Measurements from ENCODE around the gene ENTPD6.
A peak's percentile ranks its signal among the peaks of the same experiment; 100 is the strongest.
"Not testable (repeated sequence)": the region's sequence is repeated elsewhere in the genome, so short reads cannot be mapped to it uniquely, and the experiment has no call there.

ENTPD6 gene

DNA sequence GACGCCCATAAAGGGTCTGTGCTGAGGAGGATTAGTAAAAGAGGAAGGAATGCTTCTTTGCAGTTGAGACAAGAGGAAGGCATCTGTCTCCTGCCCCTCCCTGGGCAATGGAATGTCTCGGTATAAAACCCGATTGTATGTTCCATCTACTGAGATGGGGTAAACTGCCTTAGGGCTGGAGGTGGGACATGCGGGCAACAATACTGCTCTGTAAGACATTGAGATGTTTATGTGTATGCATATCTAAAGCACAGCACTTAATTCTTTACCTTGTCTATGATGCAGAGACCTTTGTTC is 46.1 kb downstream of the ENTPD6 start:
- DNase-seq (ENCODE audit: low read depth in 2 of 2): not testable (repeated sequence)

DNA sequence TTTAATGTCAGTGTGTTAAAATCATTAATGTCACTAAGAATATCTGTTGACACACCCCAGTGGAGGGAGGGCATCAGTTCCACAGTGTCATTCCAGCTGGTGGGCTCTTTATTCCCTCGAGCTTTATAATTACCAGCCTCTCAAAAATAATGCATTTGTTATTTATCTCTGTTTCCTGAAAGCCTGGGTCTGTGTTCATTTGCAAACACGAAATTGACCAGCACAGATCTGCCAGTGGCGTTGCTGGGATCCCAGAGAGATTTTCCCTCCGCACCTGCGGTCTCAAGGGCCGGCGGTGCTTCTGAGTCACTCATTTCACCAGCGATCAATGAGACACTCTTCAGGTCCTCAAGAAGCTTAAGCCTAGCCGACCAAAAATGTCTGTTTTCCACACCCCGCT is 46.7 kb downstream of the ENTPD6 start:
- no peak for DNase-seq (ENCODE audit: low read depth in 2 of 2)

DNA sequence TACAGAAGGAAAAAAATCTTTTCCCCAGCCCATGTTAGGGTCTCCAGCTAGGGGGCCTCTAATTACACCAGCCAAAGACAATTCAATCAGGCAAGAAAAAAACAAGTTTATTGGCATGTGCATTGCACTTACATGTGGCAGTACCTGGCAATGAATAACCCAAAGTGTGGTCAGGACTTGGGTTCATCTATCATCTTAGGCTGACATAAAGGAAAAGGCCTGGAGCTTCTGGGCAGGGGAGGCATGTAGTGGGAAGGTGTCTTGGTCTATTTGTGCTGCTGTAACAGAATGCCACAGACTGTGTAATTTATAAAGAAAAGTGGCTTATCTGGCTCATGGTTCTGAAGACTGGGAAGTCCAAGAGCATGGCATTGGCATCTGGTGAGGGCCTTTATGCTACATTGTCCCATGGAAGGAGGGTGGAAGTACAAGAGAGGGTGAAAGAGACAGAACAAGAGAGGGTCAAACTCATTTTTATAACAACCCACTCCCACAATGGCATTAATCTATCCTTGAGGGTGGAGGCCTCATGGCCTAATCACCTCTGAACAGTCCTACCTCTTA is 48.0 kb downstream of the ENTPD6 start:
- DNase-seq (ENCODE audit: low read depth in 2 of 2): no peak

DNA sequence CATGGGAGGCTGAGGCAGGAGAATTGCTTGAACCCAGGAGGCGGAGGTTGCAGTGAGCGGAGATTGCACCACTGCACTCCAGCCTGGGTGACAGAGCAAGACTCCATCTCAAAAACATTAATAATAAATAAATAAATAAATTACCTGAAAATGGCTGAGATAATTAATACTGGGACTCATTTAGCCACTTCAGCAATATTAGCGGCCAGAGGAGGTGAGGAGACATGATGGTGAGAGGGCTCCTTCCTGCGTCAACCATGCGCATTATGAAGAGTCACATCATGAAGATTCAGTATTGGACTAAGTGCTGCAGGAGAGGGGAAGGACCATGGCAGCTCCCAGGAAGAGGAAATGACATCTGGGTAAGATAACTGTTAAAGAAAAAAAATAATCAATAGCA is 49.5 kb downstream of the ENTPD6 start:
- no peak for DNase-seq (ENCODE audit: low read depth in 2 of 2)

DNA sequence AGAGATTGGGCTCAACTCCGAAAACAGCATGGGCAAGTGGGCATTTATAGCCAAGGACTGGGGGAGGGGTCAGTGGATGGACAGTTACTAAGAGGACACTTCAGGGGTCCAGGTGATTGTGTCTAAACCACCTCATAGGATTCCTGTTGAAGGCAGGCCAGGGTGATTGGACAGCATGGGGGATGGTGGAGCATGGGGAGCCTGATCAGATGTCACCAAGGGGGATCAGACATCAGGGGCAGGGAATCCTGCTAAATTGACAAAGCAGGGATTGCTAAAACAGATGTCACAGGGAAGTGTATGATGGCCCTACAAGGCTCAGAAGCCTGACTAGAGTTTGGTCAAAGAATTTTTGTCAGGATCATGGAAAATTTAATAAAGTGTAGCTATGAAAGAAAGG is 49.9 kb downstream of the ENTPD6 start:
- no peak for DNase-seq (ENCODE audit: low read depth in 2 of 2)

DNA sequence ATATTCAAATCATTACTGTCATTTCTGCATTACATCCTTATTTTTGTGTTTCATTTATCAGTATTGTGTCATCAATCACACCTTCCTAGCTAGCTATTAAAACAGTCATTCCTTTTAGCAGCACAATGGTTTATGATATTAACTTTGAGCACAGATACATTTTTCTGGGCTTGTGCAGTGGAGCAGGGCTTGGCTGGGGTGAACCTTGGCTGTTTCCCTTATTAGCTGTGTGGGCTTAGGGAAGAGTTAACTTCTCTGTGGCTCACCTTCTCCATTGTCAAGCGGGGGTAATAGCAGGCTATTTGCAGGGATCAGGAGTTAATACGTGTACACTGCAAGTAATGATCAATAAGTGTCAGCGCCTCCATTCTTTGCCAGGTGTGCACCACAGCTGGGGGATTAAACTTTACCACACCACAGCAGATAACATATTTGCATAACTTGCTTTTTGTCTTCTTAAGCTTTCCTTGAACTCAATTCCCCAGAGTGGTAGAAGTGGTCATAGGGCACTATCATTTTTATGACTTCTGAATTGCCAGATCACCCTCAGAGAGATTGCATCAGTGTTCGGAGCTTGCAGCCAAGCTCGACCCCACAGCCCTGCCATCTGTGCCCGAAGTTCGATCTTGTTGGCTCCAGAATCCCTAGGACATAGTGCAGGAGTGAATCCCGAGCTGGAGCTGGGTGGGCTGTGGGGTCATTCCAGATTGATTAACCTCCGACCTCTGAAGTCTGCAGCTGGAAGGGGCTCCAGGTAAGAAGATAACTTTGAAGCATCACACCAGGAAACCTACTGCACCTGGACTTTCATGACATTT is 50.9 kb downstream of the ENTPD6 start:
- no peak for DNase-seq (ENCODE audit: low read depth in 2 of 2)

DNA sequence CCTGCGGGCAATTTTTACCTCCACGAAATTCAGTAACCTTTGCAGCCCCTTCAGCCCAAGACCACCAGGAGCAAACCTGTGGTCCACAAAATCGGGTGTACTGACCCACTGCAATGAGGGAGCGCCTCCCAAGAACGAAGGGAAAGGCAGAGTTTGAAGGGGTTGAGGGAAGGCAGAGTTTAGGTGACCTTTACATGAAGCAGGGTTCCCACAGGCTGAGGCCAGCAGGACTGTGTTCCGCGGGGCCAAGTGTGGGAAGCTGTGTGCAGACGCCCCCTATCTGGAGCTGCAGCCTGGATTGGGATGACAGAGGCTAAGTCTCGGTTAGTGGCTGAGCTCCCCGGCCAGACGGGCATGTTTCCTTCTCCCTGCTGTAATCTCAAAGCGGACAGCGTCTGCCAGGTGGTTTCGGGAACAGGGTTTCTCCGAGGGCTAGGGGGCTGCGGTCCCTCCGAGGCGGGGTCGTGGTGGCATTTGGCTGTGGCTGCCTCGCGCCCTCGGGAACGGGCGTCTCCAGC is 51.5 kb downstream of the ENTPD6 start:
- no peak for DNase-seq (ENCODE audit: low read depth in 2 of 2)

DNA sequence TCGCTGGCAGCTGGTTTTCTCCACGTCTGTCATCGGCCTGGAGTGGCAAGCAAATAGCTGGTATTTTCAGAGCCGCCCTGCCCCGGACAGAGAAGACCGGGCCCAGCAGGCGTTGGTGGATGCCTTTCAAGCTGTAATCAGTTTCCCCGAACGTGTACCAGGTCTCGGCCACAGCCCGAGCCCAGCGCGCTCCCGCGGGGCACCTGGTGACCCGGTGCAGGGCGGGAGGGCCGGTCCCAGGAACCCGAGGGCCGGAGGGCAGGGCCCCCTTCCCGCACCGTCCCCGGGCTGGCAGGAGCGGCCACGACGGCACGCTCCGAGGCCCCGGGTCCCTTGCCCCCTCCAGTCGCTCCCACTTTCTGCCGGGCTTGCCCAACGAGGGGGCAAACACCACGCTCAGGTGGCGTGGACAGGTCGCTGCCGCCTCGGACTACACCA is 52.0 kb downstream of the ENTPD6 start:
- DNase-seq (ENCODE audit: low read depth in 2 of 2): peak in 1 of 2 donors; percentile 12

DNA sequence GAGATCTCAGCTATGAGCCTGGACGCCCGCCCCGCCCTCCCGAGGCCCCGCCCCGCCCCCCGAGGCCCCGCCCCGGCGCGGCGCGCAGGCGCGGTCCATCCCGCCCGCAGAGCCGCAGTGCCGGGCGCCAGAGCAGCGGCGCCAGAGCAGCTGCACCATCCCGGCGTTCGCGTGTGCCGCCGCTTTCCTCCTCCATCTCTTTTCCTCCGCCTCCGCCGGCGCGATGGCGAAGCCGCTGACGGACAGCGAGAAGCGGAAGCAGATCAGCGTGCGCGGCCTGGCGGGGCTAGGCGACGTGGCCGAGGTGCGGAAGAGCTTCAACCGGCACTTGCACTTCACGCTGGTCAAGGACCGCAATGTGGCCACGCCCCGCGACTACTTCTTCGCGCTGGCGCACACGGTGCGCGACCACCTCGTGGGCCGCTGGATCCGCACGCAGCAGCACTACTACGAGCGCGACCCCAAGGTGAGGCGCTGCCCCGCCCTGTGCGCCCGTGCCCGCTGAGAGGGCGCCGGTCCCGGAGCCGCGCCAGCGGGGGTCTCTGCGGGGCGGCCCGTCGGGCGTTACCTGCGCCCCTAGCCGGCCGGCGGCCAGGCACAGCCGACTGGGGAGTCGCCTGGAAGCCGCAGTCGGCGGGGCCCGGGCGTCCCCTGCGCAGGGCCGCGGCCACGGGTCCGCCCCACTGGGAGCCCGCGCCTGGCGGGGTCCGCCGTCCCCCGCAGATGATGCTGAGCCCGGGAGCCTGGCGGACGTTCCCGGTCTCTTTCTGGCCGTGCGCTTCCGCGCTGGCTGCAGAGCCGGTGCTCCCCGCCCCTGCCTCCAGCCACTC is 52.7 kb downstream of the ENTPD6 start, which contains the start of gene PYGB:
Gene PYGB, plus strand, starts transcription at position 130 of the 830 bp plus-strand sequence. Its CDS starts 94 bp downstream, at position 224.
- DNase-seq (ENCODE audit: low read depth in 2 of 2): peak; percentile 69 to 72

DNA sequence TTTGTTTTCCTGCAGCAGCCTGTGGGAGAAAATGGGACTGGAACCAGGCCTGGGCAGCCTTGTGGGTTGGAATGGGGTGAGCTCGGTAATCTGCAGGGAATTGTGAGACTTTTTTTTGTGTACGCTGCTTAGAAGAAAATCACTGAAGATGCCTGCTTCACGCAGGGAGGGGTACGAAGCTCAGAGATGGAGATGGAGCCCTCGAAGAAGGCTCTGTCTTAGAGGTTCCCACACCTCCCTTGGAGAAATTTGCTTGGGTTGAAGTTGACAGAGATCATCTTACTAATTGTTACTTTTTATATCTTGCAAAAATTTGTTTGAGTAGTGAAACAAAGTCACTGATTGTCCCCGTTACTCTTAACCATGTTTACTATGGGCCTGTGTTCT is 53.3 kb downstream of the ENTPD6 start:
- no peak for DNase-seq (ENCODE audit: low read depth in 2 of 2)

DNA sequence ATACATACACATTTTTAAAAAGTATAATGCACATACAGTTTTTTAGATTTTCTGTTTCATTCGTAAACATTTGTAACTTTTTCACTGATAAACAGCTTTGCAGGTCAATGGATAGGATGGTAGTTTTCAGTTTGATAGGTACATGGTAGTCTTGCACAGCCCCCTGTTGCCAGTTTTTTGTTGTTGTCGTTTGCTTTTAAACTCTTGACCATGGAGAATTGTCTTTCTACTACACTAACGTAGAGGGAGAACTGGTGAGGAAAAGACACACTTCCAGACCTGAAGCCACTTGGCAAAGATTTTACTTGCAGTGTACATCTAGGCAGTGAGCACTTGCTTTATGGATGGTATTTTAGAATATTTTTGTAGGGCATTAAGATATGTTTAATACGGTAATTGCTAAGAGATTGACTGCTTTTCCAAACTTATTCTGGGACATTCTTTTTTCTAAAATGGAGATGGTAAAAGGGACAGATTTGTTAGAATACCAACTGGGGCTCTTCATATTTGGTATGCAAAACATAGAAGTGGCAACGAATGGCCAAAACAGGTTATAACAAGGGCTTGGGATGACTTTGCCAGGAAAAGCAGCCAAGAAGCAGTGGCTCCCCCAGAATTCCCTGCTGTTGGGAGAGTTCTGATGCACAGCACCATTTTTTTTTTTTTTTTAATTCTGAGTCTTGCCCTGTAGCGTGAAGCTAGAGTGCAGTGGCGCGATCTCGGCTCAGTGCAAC is 53.9 kb downstream of the ENTPD6 start:
- DNase-seq (ENCODE audit: low read depth in 2 of 2): no peak

DNA sequence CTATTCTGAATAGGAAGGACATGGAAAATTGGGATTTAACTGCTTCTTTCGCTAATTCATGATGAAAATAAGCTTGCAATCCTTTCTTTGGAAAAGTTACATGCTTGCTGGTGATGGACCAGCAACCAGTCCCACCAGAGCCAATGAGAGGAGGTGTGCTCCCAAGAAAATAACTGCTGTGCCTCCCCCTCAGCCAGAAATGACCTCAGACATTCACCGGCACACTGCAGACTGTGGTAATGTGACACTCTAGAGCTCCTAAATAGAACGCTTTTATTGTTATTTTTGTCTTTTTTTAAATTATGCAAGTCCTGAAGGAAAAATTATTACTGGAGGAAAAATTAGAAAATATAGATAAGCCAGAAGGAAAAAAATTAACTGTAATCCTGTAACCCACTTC is 55.0 kb downstream of the ENTPD6 start:
- no peak for DNase-seq (ENCODE audit: low read depth in 2 of 2)

DNA sequence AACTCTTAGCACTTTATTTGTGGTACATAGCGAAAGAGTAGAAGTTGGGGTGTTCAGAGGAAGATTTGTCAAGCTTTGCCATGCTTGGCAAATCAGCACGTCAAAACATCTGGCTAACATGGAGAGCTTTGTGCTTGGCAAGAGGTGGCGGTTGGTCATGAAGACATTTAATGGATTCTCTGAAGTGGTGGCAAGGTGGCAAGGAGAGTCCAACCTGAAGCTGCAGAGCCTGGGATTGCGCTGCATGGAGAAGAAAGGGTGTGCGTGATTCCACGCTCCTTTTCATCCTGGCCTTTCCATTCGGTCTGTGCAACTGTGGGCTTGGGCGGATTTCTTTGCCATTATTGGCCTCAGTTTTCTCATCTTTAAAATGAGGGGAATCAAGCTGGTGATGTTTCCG is 55.5 kb downstream of the ENTPD6 start:
- no peak for DNase-seq (ENCODE audit: low read depth in 2 of 2)

DNA sequence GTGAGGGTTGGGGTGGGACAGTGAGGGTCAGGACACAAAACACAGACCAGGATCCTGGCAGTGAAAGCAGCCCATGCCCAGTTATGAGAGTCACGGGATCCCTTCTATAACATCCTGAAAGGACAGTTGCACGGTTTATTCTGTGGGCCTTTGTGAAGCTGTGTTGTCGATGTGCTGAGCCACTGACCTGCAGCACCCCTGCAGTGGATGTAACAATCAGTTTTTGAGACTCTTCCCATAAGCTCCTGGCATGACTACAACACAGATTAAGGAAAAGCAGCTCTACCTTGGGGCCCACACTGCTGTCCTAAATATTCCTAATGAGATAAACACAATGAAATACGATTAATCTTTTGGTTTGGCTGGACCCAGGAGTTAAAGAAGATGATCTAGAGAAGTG is 56.0 kb downstream of the ENTPD6 start:
- no peak for DNase-seq (ENCODE audit: low read depth in 2 of 2)

DNA sequence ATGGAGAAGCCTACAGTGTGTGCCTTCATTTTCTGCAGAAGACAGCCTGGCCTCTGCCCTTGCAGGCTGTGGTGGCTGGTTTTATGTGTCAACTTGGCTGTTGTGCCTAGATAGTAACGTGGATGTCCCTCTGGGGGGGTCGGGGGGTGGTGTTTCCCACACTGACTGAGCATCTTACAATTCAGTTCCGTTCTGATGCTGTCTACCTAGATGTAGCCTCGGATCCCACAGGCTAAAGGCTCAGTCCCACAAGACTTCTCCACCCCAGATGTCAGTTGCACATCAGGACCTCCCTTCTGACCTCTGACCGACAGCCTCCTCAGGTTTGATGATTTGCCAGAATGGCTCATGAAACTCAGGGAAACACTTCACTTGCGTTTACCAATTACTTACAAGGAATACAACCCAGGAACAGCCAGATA is 56.7 kb downstream of the ENTPD6 start:
- no peak for DNase-seq (ENCODE audit: low read depth in 2 of 2)

DNA sequence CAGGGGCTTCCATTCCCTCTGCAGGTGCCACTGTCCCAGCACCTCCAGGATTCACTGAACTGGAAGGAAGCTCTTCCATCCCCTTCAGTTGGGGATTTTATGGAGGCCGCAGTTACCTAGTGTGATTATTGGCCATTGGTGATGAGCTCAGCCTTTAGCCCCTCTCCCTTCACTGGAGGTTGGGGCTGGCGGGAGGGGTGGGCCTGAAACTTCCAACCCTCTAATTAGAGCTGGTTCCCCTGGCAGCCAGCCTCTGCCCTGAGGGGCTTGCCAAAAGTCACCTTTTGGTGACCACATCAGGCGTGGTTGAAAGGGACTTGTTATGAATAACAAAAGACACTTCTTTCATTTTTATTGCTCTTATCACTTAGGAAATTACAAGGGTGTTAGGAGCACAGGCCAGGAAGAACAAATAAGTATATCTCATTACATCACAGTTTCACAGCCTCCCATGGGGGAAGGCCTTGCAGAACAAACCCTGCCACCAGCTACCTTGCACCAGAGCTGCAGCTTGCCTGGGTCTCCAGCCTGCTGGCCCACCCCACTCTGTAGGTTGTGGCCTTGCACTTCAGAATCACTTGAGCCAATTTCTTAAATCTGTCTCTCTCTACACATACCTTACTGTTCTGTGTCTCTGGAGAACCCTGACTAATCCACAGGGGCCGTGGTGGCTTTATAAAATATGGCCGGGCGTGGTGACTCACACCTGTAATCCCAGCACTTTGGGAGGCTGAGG is 57.3 kb downstream of the ENTPD6 start:
- DNase-seq (ENCODE audit: low read depth in 2 of 2): no peak

DNA sequence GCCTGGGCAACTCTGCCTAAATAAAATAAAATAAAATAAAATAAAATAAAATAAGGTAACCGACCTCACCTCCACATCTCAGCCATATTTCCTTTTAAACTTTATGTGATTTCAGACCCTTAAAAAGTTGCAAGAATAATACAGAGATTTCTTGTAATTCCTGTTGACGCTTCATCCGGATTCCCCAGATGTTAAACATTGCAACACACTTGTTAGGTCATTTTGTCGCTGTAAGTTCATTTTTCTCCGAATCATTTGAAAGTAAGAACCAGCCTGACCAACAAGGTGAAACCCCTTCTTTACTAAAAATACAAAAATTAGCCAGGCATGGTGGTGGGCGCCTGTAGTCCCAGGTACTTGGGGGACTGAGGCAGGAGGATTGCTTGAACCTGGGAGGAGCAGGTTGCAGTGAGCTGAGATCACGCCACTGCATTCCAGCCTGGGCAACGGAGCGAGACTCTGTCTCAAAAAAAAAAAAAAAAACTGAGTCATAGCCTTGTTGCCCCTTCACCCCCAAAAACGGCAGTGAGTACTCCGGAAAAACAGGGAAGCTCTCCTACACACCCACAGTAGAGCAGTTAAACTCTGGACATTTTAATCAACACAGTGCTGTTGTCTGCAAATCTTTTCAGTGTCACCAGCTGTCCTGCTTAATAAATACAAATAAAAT is 58.2 kb downstream of the ENTPD6 start:
- DNase-seq (ENCODE audit: low read depth in 2 of 2): no peak

DNA sequence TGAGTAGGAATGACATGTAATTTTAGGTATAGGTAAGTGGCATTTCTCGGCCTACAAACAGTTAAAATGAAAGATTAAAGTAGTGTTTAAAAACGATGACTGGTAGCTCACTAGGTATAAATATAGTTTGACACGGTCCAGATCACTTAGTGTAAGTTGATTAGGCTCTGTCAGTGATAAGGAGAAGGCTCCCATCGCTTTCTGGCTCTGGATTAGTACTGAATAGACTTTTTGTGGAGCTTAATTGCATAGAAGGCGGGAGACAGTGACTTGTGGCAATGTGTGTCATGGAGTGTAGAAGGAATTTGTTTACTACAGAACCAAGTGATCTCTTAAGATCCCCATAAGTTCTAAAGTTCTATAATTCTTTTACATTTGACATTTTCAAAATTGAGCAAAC is 59.1 kb downstream of the ENTPD6 start:
- no peak for DNase-seq (ENCODE audit: low read depth in 2 of 2)

DNA sequence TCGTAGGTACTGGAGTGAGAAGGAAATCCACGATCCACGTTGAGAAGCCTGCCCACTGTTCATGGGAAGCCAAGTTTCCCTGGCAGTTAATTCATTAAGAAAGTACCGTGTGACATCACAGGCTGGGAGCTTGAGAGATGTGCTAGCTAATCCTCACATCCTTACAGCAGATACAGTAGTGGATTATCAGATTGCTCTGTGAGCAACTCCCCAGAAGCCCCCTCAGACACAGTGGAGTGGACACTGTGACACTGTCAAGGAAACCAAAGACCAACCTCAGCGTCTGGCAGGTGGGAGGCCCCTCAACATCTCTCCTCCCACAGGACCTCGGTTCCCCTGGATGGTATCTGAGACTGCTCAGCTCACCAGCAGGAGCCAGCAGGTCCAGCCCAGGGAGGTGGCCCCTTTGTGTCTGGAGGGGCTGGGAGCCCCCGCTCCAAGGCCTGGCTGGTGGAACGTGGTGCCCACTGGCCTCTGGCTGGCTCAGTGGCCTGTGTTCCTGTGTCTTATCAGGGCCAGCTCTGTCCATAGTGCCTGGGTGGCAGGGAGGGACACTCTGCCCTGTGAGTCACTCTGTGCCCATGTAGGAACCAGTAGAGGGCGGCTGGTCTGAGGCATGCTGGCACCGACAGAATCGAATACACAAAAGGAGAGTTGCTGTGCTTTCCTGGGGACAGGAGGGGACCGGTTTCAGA is 59.6 kb downstream of the ENTPD6 start:
- DNase-seq (ENCODE audit: low read depth in 2 of 2): no peak
